Activated effector memory CD4-positive, alpha-beta T cell treated with Interleukin-2 at 50 U/mL for 16 hours (primary cell): Measurements from ENCODE around the gene TRAPPC2L.

Experiments used
- DNase-seq: peaks from one replicate; pipeline ENCODE4 v3.0.0-alpha.2; 2020

The TRAPPC2L gene

GRCh38 chr16:88911136-88911945, 54.4 kb downstream of the TRAPPC2L start:
- no peak for DNase-seq

- no peak for DNase-seq
These were observed 55.0 kb downstream of the TRAPPC2L start for GRCh38 chr16:88911946-88912310.
